HEK293 (cell line): Measurements from ENCODE around the gene MYO7B.

ENCODE experiments used
- CTCF ChIP-seq: fragments of 450-650 bp; formaldehyde crosslinking; IDR thresholded peaks from 2 replicates; pipeline ENCODE4 v1.5.1; 2016; ENCODE audit warnings: missing biosample characterization, missing genetic modification characterization
- PRDM6 ChIP-seq: fragments of 450-650 bp; formaldehyde crosslinking; IDR thresholded peaks from 2 replicates; pipeline ENCODE4 v1.5.1; 2017; ENCODE audit warnings: missing biosample characterization, missing genetic modification characterization
- SP2 ChIP-seq: fragments of 450-650 bp; formaldehyde crosslinking; IDR thresholded peaks from 2 replicates; pipeline ENCODE4 v1.5.1; 2016; ENCODE audit warnings: missing biosample characterization, missing genetic modification characterization
- ZNF280D ChIP-seq: fragments of 450-650 bp; formaldehyde crosslinking; IDR thresholded peaks from 2 replicates; pipeline ENCODE4 v1.5.1; 2016; ENCODE audit warnings: missing biosample characterization, missing genetic modification characterization
- ZNF362 ChIP-seq: fragments of 450-650 bp; formaldehyde crosslinking; IDR thresholded peaks from 2 replicates; pipeline ENCODE4 v1.5.1; 2016; ENCODE audit warnings: missing biosample characterization, missing genetic modification characterization
- ZSCAN18 ChIP-seq: fragments of 450-650 bp; formaldehyde crosslinking; IDR thresholded peaks from 2 replicates; pipeline ENCODE4 v1.5.1; 2016; ENCODE audit warnings: missing biosample characterization, missing genetic modification characterization

- TF ChIP-seq CTCF (tag by site-specific recombination) (no peak), ZNF280D (tag by site-specific recombination) (no peak), PRDM6 (tag by site-specific recombination) (no peak), ZSCAN18 (tag by site-specific recombination) (no peak), ZNF362 (no peak), SP2 (tag by site-specific recombination) (no peak)
Observed at GRCh38 chr2:127630864-127631540, 95.5 kb downstream of the MYO7B start.
